Activated gamma-delta T cell (primary cell): ENCODE measurements around the gene VKORC1L1.
"Not testable (repeated sequence)": the region's sequence is repeated elsewhere in the genome, so short reads cannot be mapped to it uniquely, and the experiment has no call there.

ENCODE experiments used
- DNase-seq: peaks from one replicate; lab custom pipeline; 2025; lab: John Stamatoyannopoulos, UW

The VKORC1L1 gene

DNA sequence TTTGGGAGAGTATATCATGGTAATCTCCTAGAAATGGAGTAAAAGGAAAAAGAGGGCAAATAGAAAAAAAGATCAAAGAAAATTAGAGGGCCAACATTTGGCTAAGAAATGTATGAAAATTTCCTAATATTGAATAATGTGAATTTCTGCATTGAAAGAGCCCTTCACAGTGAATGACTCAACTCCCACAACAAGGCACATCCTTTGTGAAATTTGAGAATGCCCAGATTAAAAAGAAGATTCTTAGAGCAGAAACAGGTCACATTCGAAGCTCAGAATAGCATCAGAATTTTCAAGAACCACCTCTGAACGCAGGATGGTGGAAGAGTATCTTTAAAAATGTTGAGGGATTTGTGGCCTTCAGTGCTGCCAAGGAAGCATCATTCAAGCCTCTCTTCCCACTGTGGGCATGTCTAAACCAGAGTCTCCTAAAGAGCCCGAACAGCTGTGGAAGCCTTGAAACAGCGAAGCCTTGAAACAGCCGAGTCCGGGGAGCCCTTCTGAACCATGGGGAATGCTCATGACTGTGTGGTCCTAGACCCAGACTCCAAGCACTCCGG is 65.5 kb downstream of the VKORC1L1 start:
- no peak for DNase-seq

DNA sequence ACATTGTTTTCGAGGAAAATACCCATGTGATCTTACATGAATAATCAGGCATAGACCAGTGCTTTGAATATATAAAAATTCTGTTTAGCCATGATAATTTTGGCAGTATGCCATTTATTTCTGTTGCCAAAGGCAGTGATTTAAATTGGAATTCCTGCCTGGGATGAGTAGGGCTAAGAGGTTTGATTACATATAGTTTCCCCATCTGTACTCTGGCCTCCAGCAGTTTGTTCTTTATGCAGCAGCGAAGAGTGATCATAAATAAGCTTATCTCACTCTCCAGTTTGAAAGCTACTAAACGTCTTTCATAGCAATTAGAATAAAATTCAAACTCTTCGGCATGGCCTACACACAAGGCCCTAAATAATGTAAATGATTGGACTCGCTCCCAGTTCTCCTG is 72.9 kb downstream of the VKORC1L1 start:
- not testable (repeated sequence) for DNase-seq

DNA sequence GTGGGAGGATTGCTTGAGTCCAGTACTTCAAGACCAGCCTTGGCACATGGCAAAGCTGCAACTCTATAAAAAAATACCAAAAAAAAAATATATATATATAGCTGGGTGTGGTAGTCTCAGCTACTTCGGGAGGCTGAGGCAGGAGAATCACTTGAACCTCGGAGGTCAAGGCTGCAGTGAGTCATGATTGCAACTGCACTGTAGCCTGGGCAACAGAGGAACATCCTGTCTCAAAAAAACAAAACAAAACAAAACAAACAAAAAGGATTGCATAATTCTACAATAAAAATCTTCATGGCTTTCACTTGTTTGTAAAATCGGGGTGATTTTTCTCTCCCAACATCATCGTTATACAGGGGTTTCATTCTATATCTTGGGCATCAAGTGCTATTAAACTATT is 74.0 kb downstream of the VKORC1L1 start:
- no peak for DNase-seq

DNA sequence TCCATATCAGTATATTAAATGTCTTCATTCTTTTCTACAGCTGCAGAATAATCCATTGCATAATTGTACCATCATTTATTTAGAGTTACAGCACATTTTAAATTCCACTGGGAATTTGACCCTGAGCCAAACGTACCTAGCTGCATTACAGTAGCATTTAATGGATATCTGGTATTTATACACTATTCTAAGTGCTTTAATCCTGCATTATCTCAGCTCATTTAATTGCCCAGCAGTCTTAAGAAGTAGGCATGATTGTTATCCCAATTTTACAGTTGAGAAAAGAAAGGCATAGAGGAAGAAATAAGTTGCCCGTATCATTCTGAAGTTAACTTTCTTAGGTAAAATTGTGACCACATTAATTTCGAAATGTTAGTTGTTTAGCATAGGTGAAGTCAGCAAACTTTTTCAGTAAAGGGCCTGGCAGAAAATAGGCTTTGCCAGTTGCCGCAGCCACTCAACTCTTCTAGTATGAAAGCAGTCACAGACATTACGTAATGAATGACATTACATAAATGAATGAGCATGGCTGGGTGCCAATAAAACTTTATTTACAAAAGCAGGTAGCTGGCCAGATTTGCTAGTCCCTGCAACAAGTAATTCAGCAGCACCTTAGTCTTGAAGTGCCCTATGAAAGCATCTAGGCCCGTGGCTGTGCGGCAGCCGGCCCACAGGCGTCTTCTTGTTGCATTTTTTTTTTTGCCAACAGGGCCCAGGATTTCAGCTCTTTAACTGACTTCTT is 79.1 kb downstream of the VKORC1L1 start:
- no peak for DNase-seq

GRCh38 chr7:65953001-65953720 is 80.3 kb downstream of the VKORC1L1 start:
- DNase-seq, result no peak

DNA sequence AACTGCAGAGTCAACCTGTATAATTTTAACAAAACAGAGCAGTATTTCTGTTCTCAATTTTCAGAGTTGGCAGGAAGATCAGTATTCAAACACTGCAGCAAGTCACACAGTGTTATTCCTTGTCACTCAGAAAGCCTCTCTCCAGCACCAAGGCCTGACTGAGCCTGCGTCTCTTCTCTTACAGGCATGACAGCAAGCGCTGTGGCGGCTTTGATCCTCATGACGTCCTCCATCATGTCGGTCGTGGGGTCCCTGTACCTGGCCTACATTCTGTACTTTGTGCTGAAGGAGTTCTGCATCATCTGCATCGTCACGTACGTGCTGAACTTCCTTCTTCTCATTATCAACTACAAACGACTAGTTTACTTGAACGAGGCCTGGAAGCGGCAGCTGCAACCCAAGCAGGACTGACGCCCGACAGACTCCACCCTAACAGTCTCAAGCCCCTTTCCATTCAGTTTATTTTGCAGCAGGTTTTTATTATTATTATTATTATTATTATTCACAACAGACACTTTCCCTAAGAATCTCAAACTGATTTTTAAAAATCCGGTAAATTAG is 81.1 kb downstream of the VKORC1L1 start:
- no peak for DNase-seq

DNA sequence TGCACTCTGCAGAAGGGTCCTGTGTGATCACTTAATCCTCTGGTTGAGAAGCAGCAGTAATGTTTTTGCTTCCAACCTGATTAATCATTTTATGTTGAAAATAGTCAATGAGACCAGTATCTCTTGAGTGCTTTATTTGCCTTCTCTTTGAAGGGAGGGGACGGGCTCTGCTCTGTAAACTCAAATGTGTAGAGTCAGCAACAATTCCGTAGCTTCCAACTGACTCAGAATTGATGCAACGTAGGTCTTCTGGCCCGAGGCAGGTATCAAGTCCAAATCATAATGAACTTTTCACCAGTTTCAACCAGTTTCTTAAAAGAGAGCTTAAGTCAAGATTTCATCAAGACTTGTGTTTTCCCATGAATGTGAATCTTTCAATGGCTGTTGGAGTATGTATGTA is 82.8 kb downstream of the VKORC1L1 start:
- no peak for DNase-seq

DNA sequence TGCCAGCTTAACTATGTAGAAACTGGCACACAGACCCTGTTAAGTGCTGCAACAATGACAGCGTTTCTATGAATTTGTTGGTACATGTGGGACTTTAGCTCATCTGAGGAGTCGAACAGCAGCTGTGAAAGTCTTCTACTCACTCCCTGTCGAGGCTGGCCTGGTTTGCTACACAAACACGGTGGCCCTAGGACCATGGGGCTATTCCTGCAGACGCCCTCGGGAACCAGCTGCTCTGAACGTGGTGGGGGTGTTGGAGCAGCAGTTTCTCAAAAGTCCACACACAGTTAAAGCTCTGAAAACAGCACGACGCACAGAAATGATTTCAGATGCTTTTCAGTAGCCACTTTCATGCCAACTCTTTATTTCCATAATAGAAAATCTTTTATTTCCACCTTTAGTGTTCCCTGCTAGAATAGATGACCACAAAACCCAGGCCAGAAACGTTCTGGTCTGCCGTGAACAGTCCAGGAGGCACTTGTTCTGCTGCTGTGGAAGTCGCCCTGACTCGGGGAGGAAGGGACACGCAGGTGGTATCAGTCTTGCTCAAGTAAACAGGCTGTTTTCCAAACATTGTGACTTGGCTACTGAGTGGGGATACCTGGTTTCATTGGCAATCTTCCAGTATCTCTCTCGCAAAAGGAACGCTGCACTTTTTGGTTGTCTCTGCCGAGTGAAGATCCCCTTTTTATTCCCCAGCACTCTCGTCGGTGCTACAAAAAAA is 87.6 kb downstream of the VKORC1L1 start:
- no peak for DNase-seq

DNA sequence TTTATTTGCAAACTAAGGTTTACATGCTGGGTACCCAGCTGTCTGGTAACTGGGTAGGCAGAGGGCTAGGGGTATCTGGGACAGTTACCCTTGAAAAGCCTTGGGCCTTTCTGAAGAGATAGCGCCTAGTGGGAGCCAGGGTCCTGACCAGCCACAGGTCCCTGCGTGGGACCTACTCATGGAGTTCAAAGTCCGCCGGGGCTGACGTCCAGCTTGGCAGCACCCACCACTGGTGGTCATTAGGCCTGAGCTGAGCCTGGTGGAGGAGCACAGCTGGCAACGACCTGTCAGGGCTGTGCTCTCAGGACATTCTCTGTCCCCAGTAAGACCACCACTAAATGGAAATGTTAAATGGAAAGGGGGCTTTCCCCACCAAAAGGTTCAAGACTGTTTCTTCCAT is 89.2 kb downstream of the VKORC1L1 start:
- DNase-seq, result no peak

DNA sequence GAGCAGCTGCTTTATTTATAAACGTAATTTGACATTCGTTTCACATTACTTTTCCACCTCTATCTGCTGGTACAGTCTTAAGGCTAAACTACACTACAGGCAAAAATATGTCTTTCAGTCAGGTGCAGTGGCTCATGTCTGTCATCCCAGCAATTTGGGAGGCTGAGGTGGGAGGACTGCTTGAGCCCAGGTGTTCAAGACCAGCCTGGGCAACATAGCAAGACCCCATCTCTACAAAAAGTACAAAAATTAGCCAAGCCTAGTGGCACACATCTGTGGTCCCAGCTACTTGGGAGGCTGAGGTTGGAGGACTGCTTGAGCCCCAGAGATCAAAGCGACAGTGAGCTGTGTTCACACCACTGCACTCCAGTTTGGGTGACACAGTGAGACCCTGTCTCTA is 91.8 kb downstream of the VKORC1L1 start:
- not testable (repeated sequence) for DNase-seq

DNA sequence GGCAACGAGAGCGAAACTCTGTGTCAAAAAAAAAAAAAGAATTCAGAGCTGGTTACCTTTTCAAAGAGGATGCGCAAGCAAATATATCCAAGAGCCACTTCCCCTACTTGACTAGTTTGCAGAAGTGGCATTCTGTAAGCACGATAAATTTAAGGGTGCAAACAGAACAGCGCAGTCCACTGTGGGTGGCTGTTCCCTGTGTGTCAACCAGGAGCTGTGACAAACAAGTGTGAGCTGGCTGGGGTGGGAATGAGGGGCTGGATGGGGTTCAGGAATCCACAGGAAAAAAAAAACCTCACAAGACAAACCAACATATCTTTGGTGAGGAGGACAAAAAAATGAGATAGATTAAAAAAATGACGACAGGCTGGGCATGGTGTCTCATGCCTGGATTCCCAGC is 93.3 kb downstream of the VKORC1L1 start:
- no peak for DNase-seq

DNA sequence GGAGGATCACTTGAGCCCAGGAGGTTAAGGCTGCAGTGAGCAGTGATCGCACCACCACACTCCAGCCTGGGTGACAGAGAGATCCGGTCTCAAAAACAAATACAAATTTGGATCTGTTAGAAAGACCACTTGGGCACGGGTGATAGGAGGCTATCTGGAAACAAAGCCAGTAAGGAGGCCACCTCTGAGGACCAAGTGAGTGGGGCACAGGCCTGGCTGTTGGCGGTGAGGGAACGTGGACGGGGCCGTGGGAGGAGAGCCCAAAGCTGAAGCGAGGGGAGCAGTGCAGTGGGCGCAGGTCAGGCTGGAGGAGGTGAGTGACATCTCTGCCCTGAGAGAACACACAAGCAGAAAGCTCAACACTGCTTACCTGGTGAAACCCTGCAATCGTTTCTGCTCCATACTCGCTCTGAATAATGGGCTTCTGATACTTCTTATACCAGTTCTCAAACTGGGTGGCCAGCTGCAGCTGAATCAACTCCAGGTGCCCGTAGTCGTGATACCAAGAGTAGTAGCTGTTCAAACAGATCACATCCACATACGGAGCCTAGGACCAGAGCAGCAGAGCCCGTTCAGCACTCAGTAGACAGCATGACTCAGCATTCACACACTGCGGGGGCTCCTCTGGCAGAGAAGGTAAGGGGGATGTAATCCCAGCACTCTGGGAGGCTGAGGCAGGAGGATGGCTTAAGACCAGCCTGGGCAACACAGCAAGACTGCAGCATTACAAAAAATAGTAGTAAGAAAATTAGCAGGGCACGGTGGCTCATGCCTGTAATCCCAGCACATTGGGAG is 94.7 kb downstream of the VKORC1L1 start:
- DNase-seq, result no peak

GRCh38 chr7:65968256-65969185 is 95.6 kb downstream of the VKORC1L1 start:
- no peak for DNase-seq

GRCh38 chr7:65971021-65971420 is 98.1 kb downstream of the VKORC1L1 start:
- no peak for DNase-seq

DNA sequence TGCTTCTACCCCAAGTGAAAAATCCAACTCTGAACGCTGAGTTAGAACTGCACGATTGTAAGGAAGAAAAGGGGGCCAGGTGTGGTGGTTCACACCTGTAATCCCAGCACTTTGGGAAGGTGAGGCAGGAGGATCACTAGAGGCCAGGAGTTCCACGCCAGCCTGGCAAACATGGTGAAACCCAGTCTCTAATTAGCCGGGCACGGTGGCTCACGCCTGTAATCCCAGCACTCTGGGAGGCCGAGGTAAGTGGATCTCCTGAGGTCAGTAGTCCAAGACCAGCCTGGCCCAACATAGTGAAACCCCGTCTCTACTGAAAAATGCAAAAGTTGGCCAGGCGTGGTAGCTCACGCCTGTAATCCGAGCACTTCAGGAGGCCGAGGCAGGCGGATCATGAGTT is 100.1 kb downstream of the VKORC1L1 start:
- no peak for DNase-seq

DNA sequence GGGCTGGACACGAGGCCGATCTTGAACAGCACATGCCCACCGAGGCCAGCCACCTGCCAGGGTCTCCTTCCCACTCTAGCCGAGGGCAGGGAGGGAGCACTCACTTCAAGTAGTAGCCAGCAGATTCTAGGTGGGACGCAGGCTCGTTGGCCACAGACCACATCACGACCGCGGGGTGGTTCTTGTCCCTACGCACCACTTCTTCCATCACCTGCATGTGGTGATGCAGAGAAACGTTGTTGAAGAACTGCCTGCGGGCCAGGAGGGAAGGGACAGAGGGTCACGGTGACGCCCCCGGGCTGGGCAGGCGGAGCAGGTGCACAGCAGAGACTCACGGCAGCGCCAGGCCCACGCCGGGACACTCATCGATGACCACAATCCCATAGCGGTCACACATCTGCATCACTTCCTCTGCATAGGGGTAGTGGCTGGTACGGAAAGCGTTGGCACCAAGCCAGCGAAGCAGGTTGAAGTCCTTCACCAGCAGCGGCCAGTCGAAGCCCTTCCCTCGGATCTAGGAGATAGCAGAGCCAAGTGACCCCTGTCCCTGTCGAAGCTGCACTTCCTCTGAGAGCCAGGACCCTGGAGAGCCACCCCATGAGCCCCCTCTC is 101.4 kb downstream of the VKORC1L1 start:
- no peak for DNase-seq

DNA sequence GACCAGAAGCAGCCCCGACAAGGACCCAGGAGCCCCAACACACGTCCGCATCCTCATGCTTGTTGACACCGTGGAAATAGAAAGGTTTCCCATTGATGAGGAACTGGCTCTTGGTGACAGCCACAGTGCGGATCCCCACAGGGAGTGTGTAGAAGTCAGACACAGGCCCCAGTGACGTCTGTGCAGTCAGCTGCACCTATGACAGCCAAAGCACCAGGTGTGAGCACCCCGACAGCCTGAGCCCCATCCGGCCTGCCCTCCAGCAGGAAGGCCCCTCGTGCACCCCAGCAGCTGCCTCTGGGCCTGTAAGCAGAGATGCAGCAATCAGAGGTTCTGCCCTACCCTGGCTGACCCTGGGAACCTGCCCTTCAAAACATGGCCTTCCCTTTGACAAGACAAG is 102.0 kb downstream of the VKORC1L1 start:
- DNase-seq, result no peak

DNA sequence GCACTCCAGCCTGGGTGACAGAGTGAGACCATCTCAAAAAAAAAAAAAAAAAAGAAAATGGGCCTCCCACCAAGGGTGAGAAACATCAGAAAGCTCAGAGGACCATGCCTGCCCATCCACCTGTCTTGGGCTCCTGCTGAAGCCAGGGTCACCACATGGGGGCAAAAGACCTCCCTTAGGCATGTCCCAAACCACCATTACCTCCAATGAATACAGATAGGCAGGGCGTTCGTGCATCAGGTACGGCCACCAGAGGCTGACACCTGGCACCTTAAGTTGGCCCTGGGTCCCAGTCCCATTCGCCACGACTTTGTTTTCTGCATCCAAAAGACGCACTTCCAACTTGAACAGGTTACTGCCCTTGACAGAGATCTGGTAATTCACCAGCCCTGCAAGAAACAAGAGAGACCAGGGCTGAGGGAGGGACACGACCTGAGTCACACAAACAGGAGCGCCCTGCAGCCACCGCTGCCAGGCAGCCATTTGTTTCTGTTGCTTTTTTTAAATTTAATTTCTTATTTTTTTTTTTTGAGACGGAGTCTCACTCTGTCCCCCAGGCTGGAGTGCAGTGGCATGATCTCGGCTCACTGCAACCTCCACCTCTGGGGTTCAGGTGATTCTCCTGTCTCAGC is 103.1 kb downstream of the VKORC1L1 start:
- DNase-seq, result no peak

DNA sequence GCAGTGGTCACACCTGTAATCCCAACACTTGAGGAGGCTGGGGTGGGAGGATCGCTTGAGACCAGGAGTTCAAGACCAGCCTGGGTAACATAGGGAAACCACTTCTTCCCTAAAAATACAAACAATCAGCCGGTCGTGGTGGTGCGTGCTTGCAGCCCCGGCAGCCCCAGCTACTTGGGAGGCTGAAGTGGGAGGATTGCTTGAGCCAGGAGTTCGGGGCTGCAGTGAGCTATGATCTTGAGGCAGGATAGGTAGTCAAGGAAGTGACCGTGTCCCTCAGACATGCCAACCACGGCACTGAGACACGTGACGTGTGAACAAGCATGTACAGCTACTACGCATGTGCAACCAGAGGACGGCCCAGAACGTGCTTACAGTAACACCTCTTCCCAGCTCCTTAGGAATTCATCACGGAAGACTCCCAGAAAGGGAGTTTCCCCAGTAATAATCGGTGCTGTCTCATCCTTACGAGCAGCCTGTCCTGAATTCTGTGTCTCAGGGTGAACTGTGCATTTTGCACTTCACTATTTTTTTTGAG is 103.9 kb downstream of the VKORC1L1 start:
- DNase-seq, result no peak
